HG02981 (cell line): ENCODE measurements around the gene BOD1L2.

ENCODE experiments used
- ATAC-seq: cut with Tn5 transposase; IDR thresholded peaks from one replicate; pipeline ENCODE4 v1.9.1; 2021; ENCODE audit warnings: mild to moderate bottlenecking, moderate library complexity; ENCODE audit not compliant: unreplicated experiment

BOD1L2 gene

DNA sequence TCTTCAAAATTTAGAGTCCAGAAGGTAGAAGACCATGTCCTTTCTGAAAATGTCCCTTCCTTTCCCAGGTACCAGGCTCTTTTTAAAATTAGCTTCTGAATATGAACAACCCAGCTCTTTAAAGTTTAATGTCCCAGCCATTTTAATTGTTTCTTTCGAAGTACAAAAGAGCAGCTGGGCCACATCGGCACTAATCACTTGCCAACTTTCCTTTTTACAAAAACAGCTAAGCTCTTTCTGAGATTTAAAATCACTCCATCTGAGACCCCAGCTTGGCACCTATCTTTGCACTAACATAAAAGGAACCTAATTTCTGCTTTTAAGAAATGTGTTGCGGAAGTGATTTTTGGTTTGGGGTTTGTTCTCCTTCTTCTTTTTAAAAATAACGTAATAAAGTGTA is 2.6 kb downstream of the BOD1L2 start:
- ATAC-seq: no peak

DNA sequence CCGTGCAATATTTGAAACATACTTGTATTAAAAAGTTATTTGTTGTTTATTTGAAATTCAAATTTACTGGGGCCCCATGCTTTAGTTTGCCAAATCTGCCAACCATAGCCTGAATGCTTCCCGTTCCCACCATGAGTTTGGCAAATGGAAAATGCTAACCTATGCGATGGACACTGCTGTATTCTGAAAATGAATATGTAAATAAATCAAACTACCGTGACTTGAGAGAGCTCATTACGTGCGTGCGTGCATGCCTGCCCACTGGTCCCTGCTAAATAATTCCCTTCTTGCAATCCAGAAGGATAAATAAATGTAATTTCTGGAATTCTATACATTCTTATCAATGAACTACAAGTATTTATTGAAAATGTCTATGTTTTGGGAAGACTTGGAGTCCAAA is 3.2 kb downstream of the BOD1L2 start:
- no peak for ATAC-seq

DNA sequence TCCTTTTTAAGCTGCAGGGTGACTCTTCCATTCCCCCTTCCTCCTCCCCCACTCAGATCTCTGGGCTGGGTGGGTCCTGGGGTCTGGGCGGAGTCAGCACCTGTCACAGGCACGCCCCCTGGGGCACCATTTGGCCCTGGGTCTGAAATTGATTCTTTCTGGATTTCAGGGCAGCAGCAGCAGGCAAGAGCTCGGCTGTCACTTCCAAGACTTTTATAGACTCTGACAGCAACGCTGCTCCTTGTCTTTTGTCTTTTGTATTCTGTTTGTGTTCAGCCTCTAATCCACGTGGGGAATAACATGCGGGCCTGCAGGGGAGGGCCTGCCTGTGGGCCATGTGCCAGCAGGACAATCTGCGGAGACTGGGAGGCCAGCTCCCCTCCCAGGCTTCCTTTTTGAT is 3.9 kb downstream of the BOD1L2 start:
- ATAC-seq: no peak

DNA sequence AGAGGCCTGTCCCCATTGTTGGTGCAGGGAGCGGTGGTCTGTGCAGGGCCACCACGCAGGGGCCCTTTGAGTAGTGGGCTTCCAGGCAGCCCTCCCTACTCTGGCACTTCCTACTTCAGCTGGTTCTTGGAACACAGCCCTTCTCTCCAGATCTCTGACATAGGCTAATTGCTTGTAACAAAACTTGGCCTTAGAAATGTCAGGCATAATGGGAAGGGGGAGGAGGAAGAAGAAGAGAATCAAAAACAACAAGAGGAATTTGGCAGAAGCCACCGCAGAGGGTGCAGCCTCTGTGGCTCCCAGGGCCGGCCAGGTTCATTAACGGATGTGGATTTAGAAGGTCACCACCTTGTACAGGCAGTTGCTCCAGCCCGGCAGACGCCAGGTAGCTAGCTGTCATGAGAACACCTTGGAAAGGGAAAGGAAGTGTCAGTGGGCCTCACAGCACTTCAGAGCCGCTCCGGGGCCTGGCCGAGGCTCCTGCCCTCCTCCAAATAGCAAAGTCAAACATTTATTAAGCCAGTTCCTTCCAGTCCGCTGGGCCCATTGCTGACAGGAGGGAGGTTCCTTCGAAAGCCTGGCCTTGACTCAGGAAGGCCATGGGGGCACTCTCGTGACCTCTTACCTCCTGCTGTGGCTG is 7.4 kb downstream of the BOD1L2 start:
- ATAC-seq: no peak

DNA sequence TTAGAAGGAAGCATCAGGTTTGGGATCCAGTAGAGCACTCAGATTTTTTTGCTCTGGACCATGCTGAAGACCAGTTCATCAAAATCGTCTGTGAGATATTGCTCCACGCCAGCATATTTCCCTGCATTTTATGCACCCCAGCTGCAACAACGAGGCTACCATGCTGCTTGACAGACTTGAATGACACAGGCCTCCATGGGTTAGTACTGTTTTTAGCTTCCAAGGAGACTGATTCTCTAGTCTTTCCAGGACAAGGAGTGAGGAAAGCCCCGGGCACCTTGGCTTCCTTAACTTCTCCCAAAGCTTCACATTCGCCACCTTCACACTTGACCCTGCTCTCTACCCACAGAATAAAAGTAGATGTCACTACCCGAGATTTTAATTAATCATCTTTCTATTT is 17.5 kb downstream of the BOD1L2 start:
- ATAC-seq: no peak

DNA sequence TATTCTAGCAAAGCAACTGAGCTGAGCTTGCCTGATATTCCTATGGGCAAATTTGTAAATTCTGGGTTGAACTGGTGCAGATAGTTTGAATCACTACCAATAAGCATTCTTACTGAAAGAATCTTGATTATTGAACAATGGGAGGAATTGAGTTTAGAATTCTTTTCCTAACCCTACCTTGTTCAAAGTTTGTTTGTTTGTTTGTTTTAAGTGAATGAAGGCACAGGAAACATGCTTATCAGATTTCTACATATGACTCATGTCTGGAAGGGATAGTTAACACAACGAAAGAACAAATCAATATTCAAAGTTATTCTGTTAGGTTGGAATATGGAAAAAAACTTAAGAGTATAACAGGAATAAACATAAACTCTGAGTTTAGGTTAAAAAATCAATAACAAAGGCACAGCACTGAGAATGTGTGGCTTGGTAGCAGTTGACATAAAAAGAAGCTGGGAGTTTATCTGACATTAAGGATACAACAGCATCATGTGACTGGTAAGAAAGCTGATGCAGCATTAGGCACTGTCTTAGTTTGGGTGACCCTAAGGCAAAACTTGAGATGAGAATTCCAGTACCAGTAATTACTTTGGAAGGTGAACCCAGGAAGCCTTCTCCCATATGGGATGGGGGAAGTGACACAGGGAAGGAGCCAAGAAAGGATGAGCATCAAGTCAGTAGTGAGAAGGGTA is 20.9 kb downstream of the BOD1L2 start:
- ATAC-seq: no peak

DNA sequence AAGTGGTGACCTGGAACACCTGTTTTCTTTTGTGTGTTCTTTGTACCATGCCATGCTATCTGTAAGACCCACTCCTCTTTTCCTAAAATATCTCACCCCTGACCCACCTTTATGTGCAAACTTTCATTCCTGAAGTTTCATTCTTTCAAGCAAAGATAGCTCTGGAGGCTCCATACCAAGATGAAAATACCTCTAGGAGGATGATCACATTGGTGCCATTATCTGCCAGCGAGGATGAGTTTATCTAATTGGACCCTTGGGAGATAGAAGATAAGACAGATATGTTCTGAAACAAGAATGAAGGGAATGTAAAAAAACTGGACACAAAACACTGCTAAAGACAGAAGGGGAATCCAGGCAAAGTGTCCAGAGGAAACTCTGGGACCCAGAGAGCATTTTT is 24.1 kb downstream of the BOD1L2 start:
- ATAC-seq: no peak

DNA sequence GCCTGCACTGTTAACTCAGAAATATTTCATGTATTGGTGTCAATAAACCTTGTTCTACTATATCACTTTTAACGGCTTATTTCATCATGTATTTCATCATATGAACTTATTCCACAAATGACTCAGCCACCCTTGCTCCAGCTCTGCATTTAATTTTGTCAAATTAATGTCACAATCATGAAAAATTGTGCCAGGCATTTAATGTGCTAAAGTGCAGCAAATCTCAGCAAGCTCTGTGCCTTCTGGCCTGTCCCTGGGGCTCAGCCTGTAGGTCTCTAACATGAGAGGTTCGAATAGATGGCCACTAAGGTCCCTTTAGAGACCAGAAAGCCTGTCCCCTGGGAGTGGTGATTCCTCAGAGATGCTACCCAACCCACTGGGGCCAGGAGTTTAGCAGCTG is 28.6 kb downstream of the BOD1L2 start:
- ATAC-seq: no peak

DNA sequence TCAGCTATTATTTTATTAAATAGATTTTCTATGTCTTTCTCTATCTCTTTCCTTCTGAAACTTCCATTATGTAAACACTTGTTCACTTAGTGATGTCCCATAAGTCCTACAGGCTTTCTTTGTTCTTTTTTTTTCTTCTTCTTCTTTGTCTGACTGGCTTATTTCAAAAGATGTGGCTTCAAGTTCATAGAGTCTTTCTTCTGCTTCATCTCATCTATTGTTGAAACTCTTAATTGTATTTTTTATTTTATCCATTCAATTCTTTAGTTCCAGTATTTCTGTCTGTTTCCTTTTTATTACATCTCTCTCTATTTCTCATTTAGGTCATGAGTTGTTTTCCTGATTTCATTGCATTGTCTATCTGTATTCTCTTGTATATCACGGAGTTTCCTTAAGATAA is 38.5 kb downstream of the BOD1L2 start:
- no peak for ATAC-seq

DNA sequence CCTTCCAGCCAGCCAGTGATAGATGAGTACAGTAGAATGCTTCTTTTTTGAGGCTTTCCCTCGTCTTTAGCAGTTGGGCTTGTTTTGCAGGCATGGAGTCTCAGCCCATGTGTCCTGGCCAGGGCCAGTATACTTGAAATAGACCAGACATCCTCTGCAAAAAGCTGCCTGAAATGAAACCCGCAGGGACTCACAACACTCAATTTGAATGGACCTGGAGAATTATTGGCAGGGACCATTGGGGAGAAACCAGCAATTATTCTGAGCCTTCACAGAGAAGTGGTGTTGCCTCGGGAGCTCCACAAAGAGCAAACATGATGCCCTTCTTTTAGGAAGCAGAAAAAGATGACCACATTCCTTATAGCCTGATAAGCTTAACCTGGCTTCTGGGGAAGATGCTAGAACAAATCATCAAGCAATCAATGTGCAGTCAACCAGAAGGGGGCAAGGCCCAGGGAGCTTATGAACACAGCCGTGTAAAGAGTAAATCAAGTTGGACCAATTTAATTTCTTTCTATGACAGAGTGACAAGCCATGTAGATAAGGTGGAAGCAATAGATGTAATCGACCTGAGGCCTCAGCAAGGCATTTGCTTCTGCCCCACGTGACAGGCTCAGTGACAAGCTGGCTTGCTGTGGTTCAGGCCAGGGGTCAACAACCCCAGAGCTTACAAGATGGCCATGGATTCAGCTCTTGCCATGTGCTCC is 42.1 kb downstream of the BOD1L2 start:
- no peak for ATAC-seq

DNA sequence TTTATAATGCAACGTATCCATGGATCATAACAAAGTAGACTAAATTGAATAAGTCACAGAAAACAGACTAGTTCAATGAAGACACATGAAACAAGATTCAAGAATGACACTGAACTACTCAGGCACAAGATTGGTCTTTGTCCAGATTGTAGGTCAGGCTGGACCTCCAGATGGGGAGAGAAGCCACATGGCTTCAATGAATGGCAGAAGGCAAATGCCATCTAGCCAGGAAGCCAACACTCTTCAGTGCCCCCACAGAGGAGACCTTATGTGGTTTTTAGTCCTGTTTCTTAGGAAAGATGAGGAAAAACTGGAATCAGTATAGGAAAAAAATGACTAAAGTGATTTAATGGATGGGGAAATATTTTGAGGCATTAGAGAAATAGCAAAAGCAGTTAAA is 43.1 kb downstream of the BOD1L2 start:
- ATAC-seq: no peak

DNA sequence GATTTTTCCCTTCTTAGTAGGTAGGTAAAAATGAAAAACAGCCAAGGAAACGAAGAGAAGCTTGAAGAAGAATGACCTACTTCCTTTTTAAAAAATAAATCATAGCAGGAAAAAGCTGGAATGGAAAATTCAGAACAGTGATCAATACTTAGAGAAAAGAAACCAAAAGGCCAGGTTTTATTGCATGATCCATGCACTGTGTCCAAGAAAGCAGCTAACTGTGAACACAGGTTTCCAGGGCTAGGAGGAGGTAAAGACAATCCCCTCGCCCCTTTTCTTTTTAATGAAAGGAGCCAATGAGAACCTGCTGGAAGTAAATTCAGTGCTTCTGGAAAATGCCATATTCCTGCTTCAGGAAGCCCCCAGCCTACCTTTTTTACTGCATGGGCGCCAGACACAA is 47.2 kb downstream of the BOD1L2 start:
- ATAC-seq: no peak

DNA sequence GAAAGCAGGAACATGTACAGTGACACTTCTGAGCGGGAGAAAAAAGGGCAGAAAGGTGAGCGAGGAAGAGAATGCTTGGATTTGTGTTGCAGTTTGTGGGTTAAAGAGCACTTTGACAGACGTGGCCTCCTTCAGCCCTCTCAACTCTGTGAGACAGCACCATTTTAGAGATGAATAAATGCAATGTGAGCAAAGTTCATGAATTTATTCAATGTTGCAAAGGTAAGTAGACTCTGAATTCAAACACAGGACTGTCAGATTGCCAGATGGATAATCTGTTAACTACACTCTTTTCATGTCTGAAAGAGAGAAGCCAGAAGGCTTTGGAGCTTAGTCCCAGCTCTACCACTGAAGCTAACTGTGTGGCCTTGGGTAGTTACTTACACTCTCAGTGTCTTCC is 47.7 kb downstream of the BOD1L2 start:
- no peak for ATAC-seq

DNA sequence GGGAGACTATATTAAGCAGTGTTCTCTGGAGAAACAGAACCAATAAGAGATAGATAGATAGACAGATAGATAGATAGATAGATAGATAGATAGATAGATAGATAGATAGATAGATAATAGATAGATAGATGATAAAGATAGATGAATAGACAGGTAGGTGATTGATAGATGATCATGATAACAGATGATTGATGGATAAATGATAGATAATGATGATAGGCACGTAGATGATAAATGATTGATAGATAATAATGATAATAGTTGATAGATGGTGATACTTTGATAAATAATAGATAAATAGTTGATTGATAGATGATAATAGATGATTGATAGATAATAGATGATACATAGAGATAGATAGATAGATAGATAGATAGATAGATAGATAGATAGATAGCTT is 48.5 kb downstream of the BOD1L2 start:
- ATAC-seq: no peak

DNA sequence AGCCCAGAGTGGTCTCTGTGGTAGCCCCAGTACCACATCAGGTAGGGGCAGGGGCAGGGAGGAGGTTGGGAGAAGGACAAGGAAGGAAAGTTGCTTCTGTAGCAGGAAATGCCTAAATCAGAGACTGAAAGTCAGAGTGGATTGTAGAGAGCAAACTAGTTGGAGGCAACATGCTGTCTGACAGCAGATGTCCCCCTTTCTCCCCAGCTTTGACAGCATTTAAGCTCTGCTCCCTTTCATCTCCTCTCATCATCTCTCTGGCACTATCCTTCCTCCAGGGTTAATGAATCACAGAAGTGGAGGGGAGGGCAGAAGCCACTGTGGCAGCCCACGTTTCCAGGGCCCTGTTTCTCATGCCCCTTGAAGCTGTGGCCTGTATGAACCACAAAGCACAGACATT is 50.4 kb downstream of the BOD1L2 start:
- no peak for ATAC-seq

DNA sequence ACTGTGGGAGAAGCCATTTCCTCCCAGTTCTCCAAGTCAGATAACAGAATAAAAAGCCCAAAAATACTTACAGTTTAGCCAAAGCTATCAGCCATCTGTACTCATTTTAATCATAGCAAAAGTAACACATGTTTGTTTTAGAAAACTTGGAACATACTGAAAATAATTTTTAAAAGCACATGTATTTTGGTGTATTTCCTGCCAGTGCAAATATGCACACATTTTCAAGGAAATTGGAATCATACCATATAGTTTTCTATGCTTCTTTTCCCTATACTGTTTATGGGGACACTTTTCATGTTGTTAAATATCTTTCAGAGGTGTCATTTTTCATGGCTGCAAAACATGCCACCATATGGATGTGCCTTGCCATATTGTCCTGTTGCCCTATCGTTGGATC is 51.2 kb downstream of the BOD1L2 start:
- no peak for ATAC-seq
